Prostate gland (tissue), 2 donors: Measurements from ENCODE around the gene GALNT14.

Experiments
- CTCF ChIP-seq, 4 experiments: fragments of 200-600 bp in 2 of 4; fragments of 450-650 bp in 2 of 4; sonication (generic) in 2 of 4; IDR thresholded peaks; 1 replicate in 3 of 4; 2 replicates in 1 of 4; pipeline ENCODE4 v1.5.1; 2016 to 2019; ENCODE audit warnings: antibody characterized with exemption in 4 of 4, mild to moderate bottlenecking in 2 of 4, moderate library complexity in 2 of 4
- POLR2A ChIP-seq: fragments of 450-650 bp; IDR thresholded peaks from one replicate; pipeline ENCODE4 v1.6.1; 2016; ENCODE audit warnings: antibody characterized with exemption, mild to moderate bottlenecking
- POLR2AphosphoS5 ChIP-seq: sonication (generic); formaldehyde crosslinking; IDR thresholded peaks from one replicate; pipeline ENCODE4 v1.6.1; 2017; ENCODE audit warnings: antibody characterized with exemption

- TF ChIP-seq POLR2A = no peak
- no peak for TF ChIP-seq CTCF (IDR thresholded peaks at IDR 0.05)
- no peak for TF ChIP-seq POLR2AphosphoS5
Measured at GRCh38 chr2:30986231-30986580, 152.0 kb downstream of the GALNT14 start.
